GM12891 (cell line): ENCODE data around the gene LRRC7.

Source experiments
- DNase-seq: peaks from one replicate; pipeline ENCODE4 v3.0.0; 2011; ENCODE audit warnings: low spot score; ENCODE audit not compliant: insufficient read length
- FAIRE-seq: peaks from 2 replicates; lab custom pipeline; 2011; peaks lifted over from hg19 to GRCh38; lab: Jason Lieb, UNC
- PAX5 ChIP-seq: IDR thresholded peaks from 2 replicates; pipeline ENCODE4 v1.6.1; 2011; ENCODE audit warnings: low read length, moderate library complexity, mild to moderate bottlenecking; ENCODE audit not compliant: insufficient read depth, severe bottlenecking
- POLR2A ChIP-seq: IDR thresholded peaks from 2 replicates; pipeline ENCODE4 v1.6.1; 2011; ENCODE audit warnings: low read depth, low read length, control low read depth
- POLR2AphosphoS5 ChIP-seq: IDR thresholded peaks from 2 replicates; pipeline ENCODE4 v1.6.1; 2011; ENCODE audit warnings: low read depth, low read length, control low read depth
- POU2F2 ChIP-seq: IDR thresholded peaks from 2 replicates; pipeline ENCODE4 v1.6.1; 2011; ENCODE audit warnings: low read depth, mild to moderate bottlenecking, control low read depth, low read length, moderate library complexity
- SPI1 ChIP-seq: IDR thresholded peaks from 2 replicates; pipeline ENCODE4 v1.6.1; 2011; ENCODE audit warnings: low read depth, low read length, control low read depth
- TAF1 ChIP-seq: IDR thresholded peaks from 2 replicates; pipeline ENCODE4 v1.6.1; 2011; ENCODE audit warnings: low read depth, low read length, control low read depth

Gene LRRC7

DNA sequence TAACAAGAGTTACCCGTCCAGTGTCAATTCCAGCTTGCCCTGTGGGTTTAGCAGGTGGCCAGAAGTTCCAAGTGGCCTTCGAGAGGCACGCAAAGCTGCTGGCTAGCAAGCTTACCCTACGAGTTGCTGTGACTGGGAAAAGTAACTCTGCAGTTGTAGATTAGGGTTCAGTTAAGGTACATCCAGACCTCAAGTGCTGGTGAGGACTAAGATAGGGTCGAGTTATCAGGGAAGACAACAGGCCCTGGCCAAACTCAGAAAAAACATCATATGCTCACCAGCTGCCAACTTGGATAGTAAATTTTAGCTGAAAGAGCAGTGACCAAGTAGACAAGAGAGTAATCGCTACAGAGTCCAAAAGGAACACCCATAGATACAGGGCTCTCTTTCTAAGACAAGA lies 27.7 kb upstream of the LRRC7 start:
- DNase-seq, result no peak
- TF ChIP-seq PAX5 (no peak), POLR2AphosphoS5 (no peak), POLR2A (no peak), TAF1 (no peak), POU2F2 (no peak), SPI1 (no peak)
- FAIRE-seq, result no peak

DNA sequence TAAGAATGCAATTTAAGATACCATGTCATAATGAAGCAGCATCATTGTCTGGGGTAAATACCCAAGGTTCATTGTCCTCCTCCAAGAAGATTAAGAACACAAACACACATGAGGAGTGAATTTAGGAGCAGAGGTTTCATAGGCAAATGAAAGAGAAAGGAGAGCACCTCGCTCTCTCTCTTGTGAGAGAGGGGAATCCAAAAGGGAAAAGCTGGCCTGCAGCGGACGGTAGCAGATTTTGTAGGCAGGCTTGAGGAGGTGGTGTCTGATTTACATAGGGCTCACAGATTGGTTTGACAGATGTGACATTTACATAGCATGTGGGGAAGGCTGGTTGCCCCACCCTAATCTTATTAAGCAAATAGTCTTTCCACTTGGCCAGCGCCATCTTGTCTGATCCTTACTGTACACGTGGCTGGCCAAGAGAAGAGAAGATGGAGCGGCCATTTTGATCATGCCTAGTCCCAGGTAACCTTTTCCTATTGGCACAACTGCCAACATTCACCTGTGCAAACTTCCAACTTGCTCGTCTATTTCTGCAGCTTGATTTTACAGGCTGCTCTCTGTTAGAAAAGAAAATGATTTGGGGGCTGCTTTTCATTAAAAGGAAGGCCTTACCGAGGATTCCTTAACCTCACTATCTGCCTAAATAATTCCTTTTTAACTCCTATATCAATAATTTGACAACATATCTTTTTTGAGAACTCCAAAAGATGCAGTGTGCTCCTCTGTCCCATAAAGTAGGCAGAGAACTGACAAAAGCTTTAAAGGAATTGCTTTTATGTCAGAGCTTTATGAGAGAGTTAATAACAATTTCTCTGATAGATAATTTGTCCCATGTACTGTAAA lies 16.0 kb upstream of the LRRC7 start:
- DNase-seq (no peak), FAIRE-seq (no peak)
- TF ChIP-seq POU2F2 (no peak), SPI1 (no peak), PAX5 (no peak), TAF1 (no peak), POLR2A (no peak), POLR2AphosphoS5 (no peak)

GRCh38 chr1:69553726-69554125 lies 14.0 kb upstream of the LRRC7 start:
- no peak for DNase-seq
- no peak for FAIRE-seq

GRCh38 chr1:69568421-69569174 lies 876 bp downstream of the LRRC7 start:
- DNase-seq (peak; percentile 2), FAIRE-seq (no peak)
- TF ChIP-seq TAF1 (no peak), POLR2AphosphoS5 (no peak), SPI1 (no peak), PAX5 (no peak), POU2F2 (no peak), POLR2A (no peak)

More at GRCh38 chr1:69553726-69554125, 14.0 kb upstream of the LRRC7 start:
- TF ChIP-seq POU2F2 (no peak), POLR2AphosphoS5 (no peak), SPI1 (no peak), TAF1 (no peak), PAX5 (no peak), POLR2A (no peak)

DNA sequence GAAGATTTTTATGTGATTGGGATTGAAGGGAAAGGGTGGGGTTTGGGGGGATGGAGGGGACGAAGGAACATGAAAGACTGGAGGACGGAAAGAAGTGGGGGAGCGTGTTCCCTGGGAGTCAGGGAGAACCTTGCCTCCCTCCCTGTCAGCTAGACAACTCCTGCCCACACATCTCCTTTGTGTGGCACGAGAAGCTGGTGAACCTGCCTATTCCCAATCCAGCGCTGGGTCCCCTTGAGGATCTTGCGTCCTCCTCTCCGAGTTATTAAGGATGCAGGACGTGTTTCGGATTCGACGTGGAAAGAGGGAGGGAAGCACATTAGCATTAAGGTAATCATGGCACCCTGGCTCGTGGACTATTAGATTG lies 1.4 kb downstream of the LRRC7 start:
- no peak for TF ChIP-seq POLR2AphosphoS5
- no peak for TF ChIP-seq TAF1
- TF ChIP-seq POU2F2, result no peak
- TF ChIP-seq POLR2A, result no peak
- TF ChIP-seq SPI1, result no peak
- DNase-seq, result no peak
- FAIRE-seq, result no peak

DNA sequence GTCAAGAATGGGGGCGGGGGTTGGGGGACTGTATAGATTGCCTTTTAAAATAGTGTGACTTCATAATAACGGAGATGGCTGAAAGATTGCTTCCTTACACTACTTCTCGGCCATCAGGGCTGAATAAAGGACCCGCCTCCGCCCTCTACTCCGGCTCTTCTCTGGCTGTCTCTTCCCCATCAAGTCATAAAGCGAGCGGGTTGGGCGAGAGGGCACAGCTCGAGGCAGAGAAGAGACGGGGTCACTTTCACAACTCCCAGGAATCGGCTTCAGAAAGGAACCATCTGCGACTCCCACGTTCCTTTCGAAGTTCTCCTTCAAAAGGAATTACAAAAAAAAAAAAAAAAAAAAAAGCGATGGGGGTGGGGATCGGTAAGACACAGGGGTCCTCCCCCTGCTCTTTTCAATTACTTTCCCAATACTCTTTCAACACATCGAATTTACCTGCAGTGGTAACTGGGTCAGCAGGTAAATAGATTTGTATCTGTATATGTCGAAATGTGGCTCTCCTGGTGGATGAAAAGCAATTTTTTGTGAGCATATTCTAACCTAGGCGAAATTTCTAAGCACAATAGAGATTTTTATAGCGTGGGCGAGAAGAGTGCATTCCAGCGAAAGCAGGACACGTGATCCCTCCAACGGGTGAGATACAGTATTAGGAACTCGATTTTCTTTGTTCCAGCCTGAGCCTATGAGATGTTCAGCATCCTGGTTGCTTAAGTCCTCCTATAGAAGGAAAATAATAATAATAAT lies 2.0 kb downstream of the LRRC7 start:
- no peak for DNase-seq
- FAIRE-seq, result no peak
- no peak for TF ChIP-seq PAX5
- no peak for TF ChIP-seq POLR2AphosphoS5
- TF ChIP-seq POLR2A, result no peak
- TF ChIP-seq POU2F2, result no peak

GRCh38 chr1:69570356-69570755 lies 2.6 kb downstream of the LRRC7 start:
- no peak for DNase-seq
- FAIRE-seq, result no peak
- TF ChIP-seq POLR2A (no peak), PAX5 (no peak), SPI1 (no peak), POU2F2 (no peak), TAF1 (no peak), POLR2AphosphoS5 (no peak)

DNA sequence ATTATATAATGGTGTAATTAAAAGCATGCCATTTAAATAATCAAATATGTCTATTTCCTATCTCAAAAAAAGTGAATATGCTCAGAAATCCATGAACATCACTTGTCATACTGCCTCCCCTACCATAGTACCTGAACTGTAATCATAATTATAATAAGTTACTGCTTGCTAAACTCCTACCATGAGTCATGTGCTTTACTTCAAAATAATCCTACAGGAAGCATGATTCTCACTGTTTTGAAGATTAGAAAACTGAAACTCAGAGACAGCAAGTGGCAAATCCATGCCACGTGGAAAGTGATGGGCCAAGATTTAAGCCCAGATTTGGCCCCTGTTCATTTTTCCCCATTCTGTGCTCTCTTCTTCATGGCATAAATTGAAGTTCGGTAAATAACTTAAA lies 5.2 kb downstream of the LRRC7 start:
- no peak for FAIRE-seq
- DNase-seq, result no peak

More for the DNA sequence above, 5.2 kb downstream of the LRRC7 start:
- TF ChIP-seq POU2F2, result no peak
- no peak for TF ChIP-seq POLR2A
- TF ChIP-seq POLR2AphosphoS5, result no peak
- no peak for TF ChIP-seq SPI1
- no peak for TF ChIP-seq TAF1
- no peak for TF ChIP-seq PAX5
